ENCODE measurements around the gene TNNT3.

DNA sequence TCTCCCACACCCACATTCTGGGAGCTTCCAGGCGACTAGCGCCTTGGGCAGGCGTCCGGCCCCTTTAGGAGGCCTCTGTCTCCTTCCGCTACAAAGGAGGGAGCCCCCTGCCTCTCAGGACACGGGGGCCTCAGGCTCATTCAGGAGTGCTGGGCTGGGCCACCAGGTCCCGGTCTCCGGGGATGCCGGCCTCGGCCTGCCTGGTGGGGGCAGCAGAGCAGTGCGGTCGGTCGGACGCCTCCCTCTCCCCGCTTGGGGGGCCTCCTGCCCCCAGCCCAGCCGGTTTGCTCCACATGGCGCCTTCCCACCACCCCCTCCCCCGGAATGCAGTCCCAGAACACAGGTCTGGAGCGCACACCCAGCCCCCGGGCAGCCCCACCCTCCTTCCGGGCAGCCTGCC is 49.5 kb downstream of the TNNT3 start:
- TF ChIP-seq, protein P1, sequence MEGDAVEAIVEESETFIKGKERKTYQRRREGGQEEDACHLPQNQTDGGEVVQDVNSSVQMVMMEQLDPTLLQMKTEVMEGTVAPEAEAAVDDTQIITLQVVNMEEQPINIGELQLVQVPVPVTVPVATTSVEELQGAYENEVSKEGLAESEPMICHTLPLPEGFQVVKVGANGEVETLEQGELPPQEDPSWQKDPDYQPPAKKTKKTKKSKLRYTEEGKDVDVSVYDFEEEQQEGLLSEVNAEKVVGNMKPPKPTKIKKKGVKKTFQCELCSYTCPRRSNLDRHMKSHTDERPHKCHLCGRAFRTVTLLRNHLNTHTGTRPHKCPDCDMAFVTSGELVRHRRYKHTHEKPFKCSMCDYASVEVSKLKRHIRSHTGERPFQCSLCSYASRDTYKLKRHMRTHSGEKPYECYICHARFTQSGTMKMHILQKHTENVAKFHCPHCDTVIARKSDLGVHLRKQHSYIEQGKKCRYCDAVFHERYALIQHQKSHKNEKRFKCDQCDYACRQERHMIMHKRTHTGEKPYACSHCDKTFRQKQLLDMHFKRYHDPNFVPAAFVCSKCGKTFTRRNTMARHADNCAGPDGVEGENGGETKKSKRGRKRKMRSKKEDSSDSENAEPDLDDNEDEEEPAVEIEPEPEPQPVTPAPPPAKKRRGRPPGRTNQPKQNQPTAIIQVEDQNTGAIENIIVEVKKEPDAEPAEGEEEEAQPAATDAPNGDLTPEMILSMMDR (conservative IDR thresholded peaks at IDR 0.05; ENCODE audit: low read depth, low read length) = no peak
- TF ChIP-seq EZH2 (IDR thresholded peaks at IDR 0.05; ENCODE audit: low read length, unreplicated experiment) = no peak
- no peak for TF ChIP-seq EZH2phosphoT487 (IDR thresholded peaks at IDR 0.05; ENCODE audit: borderline replicate concordance, low read length)
